SK-N-MC (cell line): ENCODE results near the gene ERGIC1.

Experiments
- EZH2 ChIP-seq: fragments of 200-600 bp; sonication (generic); IDR thresholded peaks from one replicate; pipeline ENCODE4 v1.6.1; 2017; ENCODE audit warnings: antibody characterized with exemption
- FOXP2 ChIP-seq: optimal IDR thresholded peaks from 2 replicates; pipeline ENCODE3; 2011; ENCODE audit warnings: mild to moderate bottlenecking, moderate library complexity; ENCODE audit not compliant: insufficient read depth; ENCODE audit errors: extremely low read length, control extremely low read depth
- POLR2AphosphoS5 ChIP-seq: IDR thresholded peaks from 2 replicates; pipeline ENCODE4 v1.6.1; 2012; ENCODE audit warnings: mild to moderate bottlenecking, low read depth, low read length, borderline replicate concordance

DNA sequence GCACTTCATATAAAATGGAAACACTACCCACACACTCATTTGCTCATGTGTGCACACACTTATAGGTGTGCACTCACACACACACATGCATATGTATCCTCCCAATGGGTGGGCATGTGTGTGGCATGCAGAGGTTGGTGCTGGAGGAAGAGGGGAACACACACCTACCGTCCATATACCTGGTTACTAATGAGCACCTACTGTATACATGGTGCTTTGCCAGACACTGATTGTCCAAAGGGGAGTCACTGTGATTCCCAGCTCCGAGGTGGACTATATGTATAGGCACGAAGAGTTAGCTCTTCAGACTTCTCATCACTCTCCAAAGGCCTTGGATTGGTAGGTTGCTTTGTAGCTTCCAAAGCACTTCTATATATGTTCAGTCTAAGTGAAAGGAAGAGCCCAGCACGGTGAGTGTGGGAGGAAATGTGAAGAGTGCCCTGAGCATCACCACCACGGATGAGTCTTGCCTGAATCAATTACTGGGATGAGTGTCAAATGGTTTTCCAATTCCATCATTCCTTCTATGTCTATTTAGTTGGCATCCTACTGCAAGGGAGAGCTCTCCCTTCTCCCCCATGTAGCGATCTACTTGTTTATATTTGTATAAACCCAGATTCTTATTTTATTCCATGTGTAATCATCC is 12.6 kb upstream of the ERGIC1 start:
- TF ChIP-seq POLR2AphosphoS5 (no peak), EZH2 (no peak), FOXP2 (no peak)
